DOHH2 (cell line): ENCODE results near the gene DNAH5.

ENCODE experiments used
- H3F3A ChIP-seq: fragments of 200-600 bp; sonication (generic), shearing (Covaris generic); 2 replicates; pipeline ENCODE4 v1.6.0; 2016; ENCODE audit warnings: antibody characterized with exemption, mild to moderate bottlenecking; ENCODE audit not compliant: control insufficient read depth, insufficient read depth
- H3K27ac ChIP-seq: fragments of 200-600 bp; sonication (generic); 2 replicates; pipeline ENCODE4 v1.5.1; 2014; ENCODE audit warnings: low read depth, mild to moderate bottlenecking, low read length, moderate library complexity
- H3K27me3 ChIP-seq: fragments of 200-600 bp; sonication (generic); 2 replicates; pipeline ENCODE4 v1.6.1; 2014; ENCODE audit warnings: mild to moderate bottlenecking, low read length, mixed read lengths; ENCODE audit not compliant: control insufficient read depth
- H3K36me3 ChIP-seq: fragments of 200-600 bp; sonication (generic); 2 replicates; pipeline ENCODE4 v1.6.1; 2014; ENCODE audit warnings: mild to moderate bottlenecking, low read length, moderate library complexity, mixed read lengths; ENCODE audit not compliant: control insufficient read depth
- H3K4me1 ChIP-seq: fragments of 200-600 bp; sonication (generic); 2 replicates; pipeline ENCODE4 v1.6.1; 2014; ENCODE audit warnings: mild to moderate bottlenecking, low read length, mixed read lengths; ENCODE audit not compliant: control insufficient read depth
- H3K4me2 ChIP-seq: fragments of 200-600 bp; sonication (generic); 2 replicates; pipeline ENCODE4 v1.6.0; 2014; ENCODE audit warnings: mild to moderate bottlenecking, low read length, moderate library complexity
- H3K4me3 ChIP-seq: fragments of 200-600 bp; sonication (generic); 2 replicates; pipeline ENCODE4 v1.5.1; 2014; ENCODE audit warnings: mild to moderate bottlenecking, low read length, mixed read lengths
- H3K79me2 ChIP-seq: fragments of 200-600 bp; sonication (generic); 2 replicates; pipeline ENCODE4 v1.6.1; 2014; ENCODE audit warnings: mild to moderate bottlenecking, low read length, mixed read lengths; ENCODE audit not compliant: control insufficient read depth
- H3K9me2 ChIP-seq: fragments of 200-600 bp; sonication (generic); replicated peaks from 2 replicates; pipeline ENCODE4 v1.6.1; 2014; ENCODE audit warnings: mild to moderate bottlenecking, low read length, mixed read lengths; ENCODE audit not compliant: control insufficient read depth
- H3K9me3 ChIP-seq: fragments of 200-600 bp; sonication (generic); 2 replicates; pipeline ENCODE4 v1.6.1; 2014; ENCODE audit warnings: antibody characterized with exemption, low read length, mixed read lengths; ENCODE audit not compliant: control insufficient read depth, insufficient read depth
- H4K20me1 ChIP-seq: fragments of 200-600 bp; sonication (generic); 2 replicates; pipeline ENCODE4 v1.6.0; 2014; ENCODE audit warnings: low read depth, mild to moderate bottlenecking, antibody characterized with exemption, low read length, moderate library complexity; ENCODE audit not compliant: control insufficient read depth, insufficient read depth
- EZH2phosphoT487 ChIP-seq: fragments of 200-600 bp; sonication (generic); IDR thresholded peaks from 2 replicates; pipeline ENCODE4 v1.6.1; 2017; ENCODE audit warnings: borderline replicate concordance, mild to moderate bottlenecking, antibody characterized with exemption, low read length, moderate library complexity, mixed read lengths
- TF ChIP-seq, protein P1 (sequence below): fragments of 200-600 bp; sonication (generic); IDR thresholded peaks from one replicate; pipeline ENCODE4 v1.5.1; 2014; ENCODE audit warnings: antibody characterized with exemption, mild to moderate bottlenecking, low read depth, low read length; ENCODE audit not compliant: poor library complexity, severe bottlenecking

DNAH5 gene

DNA sequence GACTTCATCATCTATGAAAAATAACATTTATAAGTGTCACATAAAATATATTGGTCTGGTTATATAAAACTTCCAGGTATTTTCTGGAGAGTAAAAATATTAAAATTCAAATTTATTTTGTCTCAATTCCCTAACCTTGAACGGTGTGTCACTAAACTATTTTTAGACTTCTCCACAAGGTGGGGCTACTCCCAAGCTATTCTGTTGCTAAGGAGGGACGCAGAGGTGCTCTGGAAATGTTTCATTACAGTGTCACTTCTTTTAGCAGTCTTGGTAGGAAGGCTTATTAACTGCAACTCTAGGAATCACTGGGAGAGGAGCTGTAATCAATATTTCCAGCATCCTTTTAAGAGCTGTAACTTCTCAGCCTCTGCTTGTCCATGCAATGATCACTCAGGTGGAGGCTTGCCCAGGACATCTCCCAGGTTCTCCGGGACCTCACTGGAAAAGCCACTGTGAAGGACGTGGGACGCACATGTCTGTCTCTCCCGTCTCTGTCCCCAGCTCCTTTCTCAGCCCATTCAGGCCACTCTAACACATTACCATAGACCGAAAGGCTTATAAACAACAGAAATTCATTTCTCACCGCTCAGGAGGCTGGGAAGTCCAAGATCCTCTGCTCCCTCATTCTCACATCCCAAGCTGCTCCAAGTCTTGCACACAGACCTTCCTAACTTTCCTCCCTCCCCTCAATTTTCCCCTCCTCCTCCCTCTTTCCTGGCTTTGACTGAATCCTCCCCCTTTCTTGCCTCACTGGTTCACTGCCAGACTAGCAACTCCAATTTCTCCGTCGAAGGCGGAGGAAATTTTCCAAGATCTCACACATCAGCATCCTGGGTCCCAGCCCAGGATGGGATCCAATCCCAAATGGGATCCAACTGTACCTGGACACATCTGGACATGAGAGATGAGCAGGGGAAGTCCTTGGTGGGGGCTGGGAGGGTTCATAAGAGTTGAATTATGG is 32.7 kb upstream of the DNAH5 start:
- no peak overlapping the region for H3K4me2 ChIP-seq
- no peaks in the 10 kb centered on the region for H3K4me1 ChIP-seq
- H3K9me3 ChIP-seq = no peaks in the 10 kb centered on the region
- TF ChIP-seq, protein P1, sequence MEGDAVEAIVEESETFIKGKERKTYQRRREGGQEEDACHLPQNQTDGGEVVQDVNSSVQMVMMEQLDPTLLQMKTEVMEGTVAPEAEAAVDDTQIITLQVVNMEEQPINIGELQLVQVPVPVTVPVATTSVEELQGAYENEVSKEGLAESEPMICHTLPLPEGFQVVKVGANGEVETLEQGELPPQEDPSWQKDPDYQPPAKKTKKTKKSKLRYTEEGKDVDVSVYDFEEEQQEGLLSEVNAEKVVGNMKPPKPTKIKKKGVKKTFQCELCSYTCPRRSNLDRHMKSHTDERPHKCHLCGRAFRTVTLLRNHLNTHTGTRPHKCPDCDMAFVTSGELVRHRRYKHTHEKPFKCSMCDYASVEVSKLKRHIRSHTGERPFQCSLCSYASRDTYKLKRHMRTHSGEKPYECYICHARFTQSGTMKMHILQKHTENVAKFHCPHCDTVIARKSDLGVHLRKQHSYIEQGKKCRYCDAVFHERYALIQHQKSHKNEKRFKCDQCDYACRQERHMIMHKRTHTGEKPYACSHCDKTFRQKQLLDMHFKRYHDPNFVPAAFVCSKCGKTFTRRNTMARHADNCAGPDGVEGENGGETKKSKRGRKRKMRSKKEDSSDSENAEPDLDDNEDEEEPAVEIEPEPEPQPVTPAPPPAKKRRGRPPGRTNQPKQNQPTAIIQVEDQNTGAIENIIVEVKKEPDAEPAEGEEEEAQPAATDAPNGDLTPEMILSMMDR = peak; percentile 24
- no peak for TF ChIP-seq EZH2phosphoT487
- H3K4me3 ChIP-seq = no peak overlapping the region
- no peak overlapping the region for H3K27ac ChIP-seq
- no peaks in the 10 kb centered on the region for H4K20me1 ChIP-seq
- no peaks in the 10 kb centered on the region for H3K36me3 ChIP-seq
- H3K79me2 ChIP-seq = no peaks in the 10 kb centered on the region
- H3F3A ChIP-seq = no peaks in the 10 kb centered on the region
- H3K9me2 ChIP-seq = no peaks in the 10 kb centered on the region
- H3K27me3 ChIP-seq = no peaks in the 10 kb centered on the region

GRCh38 chr5:13976223-13976622 is 31.7 kb upstream of the DNAH5 start:
- H3K27ac ChIP-seq = no peak overlapping the region
- H3K4me3 ChIP-seq = no peak overlapping the region
- TF ChIP-seq, protein P1 = no peak
- TF ChIP-seq EZH2phosphoT487 = no peak

GRCh38 chr5:13975246-13975645 is 30.8 kb upstream of the DNAH5 start:
- no peak overlapping the region for H3K4me3 ChIP-seq
- no peak for TF ChIP-seq EZH2phosphoT487
- TF ChIP-seq, protein P1 = no peak
- H3K4me1 ChIP-seq = no peaks in the 10 kb centered on the region
- H3K27me3 ChIP-seq = no peaks in the 10 kb centered on the region
- H3K4me2 ChIP-seq = no peak overlapping the region
- H3K9me2 ChIP-seq = no peaks in the 10 kb centered on the region
- no peaks in the 10 kb centered on the region for H3F3A ChIP-seq
- H3K27ac ChIP-seq = no peak overlapping the region
- H4K20me1 ChIP-seq = no peaks in the 10 kb centered on the region
- no peaks in the 10 kb centered on the region for H3K79me2 ChIP-seq
- no peaks in the 10 kb centered on the region for H3K36me3 ChIP-seq
- H3K9me3 ChIP-seq = no peaks in the 10 kb centered on the region

More at GRCh38 chr5:13976223-13976622, 31.7 kb upstream of the DNAH5 start:
- no peaks in the 10 kb centered on the region for H3K9me2 ChIP-seq
- no peaks in the 10 kb centered on the region for H3K36me3 ChIP-seq
- H4K20me1 ChIP-seq = no peaks in the 10 kb centered on the region
- no peaks in the 10 kb centered on the region for H3K4me1 ChIP-seq
- H3K9me3 ChIP-seq = no peaks in the 10 kb centered on the region
- no peaks in the 10 kb centered on the region for H3K79me2 ChIP-seq
- no peaks in the 10 kb centered on the region for H3F3A ChIP-seq
- no peak overlapping the region for H3K4me2 ChIP-seq
- H3K27me3 ChIP-seq = no peaks in the 10 kb centered on the region
